Cerebellar cortex (tissue), 1 donor: ENCODE measurements around the gene GRXCR1.

ENCODE experiments used
- DNase-seq: peaks from one replicate; pipeline ENCODE4 v3.0.0-alpha.2; 2015; ENCODE audit warnings: low spot score

Gene GRXCR1

GRCh38 chr4:42927946-42928345, 35.4 kb downstream of the GRXCR1 start:
- no peak for DNase-seq

GRCh38 chr4:42928582-42928981, 36.1 kb downstream of the GRXCR1 start:
- DNase-seq: no peak

- no peak for DNase-seq
These were observed 49.7 kb downstream of the GRXCR1 start for GRCh38 chr4:42942216-42942615.

GRCh38 chr4:42945874-42946273, 53.4 kb downstream of the GRXCR1 start:
- DNase-seq: no peak

GRCh38 chr4:42953321-42953720, 60.8 kb downstream of the GRXCR1 start:
- peak; percentile 83 for DNase-seq

GRCh38 chr4:42954963-42955669, 62.6 kb downstream of the GRXCR1 start:
- DNase-seq: peak; percentile 93

GRCh38 chr4:42955746-42956505, 63.4 kb downstream of the GRXCR1 start:
- DNase-seq: no peak

- DNase-seq: peak; percentile 45
These were observed 72.8 kb downstream of the GRXCR1 start for GRCh38 chr4:42965326-42965725.

GRCh38 chr4:42985976-42986375, 93.5 kb downstream of the GRXCR1 start:
- DNase-seq: peak; percentile 83

- peak; percentile 60 for DNase-seq
These were observed 102.9 kb downstream of the GRXCR1 start for GRCh38 chr4:42995343-42995944.

GRCh38 chr4:43008793-43009192, 116.3 kb downstream of the GRXCR1 start:
- no peak for DNase-seq

- DNase-seq: peak; percentile 95
These were observed 121.7 kb downstream of the GRXCR1 start for GRCh38 chr4:43014256-43014655.

- DNase-seq: no peak
These were observed 149.1 kb downstream of the GRXCR1 start for GRCh38 chr4:43041632-43042031.

GRCh38 chr4:43047058-43047457, 154.5 kb downstream of the GRXCR1 start:
- DNase-seq: no peak

- DNase-seq: no peak
These were observed 156.1 kb downstream of the GRXCR1 start for GRCh38 chr4:43048570-43048969.

- DNase-seq: no peak
These were observed 156.8 kb downstream of the GRXCR1 start for GRCh38 chr4:43049326-43049725.

GRCh38 chr4:43066415-43066814, 173.9 kb downstream of the GRXCR1 start:
- DNase-seq: no peak

GRCh38 chr4:43071069-43071468, 178.6 kb downstream of the GRXCR1 start:
- no peak for DNase-seq
